GM13976 (cell line): ENCODE data around the gene AATK.

Experiments
- DNase-seq: peaks from one replicate; pipeline ENCODE4 v3.0.0; 2012; ENCODE audit warnings: low spot score
- in situ Hi-C: fragments of 300-500 bp; cut with MboI; formaldehyde crosslinking; loops from one replicate; pipeline ENCODE4 v1.12.0; 2022; ENCODE audit warnings: low sequenced_read_pairs, mixed read lengths, inconsistent platforms; ENCODE audit not compliant: unreplicated experiment
- TF ChIP-seq, protein P1 (sequence below): IDR thresholded peaks from 2 replicates; pipeline ENCODE4 v1.5.1; 2012; ENCODE audit warnings: borderline replicate concordance, mild to moderate bottlenecking; ENCODE audit not compliant: insufficient read depth; ENCODE audit errors: extremely low read depth, missing control alignments, control extremely low read depth

The AATK gene

DNA sequence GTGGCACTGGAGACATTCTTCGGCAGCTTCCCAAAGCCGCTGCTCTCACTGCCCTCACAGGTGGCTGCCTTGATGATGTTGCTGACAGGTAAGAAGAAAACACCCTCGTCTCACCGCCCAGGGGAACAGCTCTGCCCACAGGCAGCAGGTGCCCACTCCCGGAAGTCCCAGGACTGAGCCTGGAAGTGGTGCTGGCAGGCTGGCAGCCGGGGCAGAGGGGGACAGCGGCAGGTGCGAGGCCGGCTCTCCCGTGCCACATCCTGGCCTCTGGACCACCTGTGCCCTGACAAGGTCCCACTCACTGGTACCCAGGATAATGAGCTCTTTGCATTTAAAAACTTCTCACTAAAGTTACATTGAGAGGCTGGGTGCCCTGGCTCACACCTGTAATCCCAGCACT is 36.3 kb upstream of the AATK start:
- DNase-seq = no peak
- TF ChIP-seq, protein P1, sequence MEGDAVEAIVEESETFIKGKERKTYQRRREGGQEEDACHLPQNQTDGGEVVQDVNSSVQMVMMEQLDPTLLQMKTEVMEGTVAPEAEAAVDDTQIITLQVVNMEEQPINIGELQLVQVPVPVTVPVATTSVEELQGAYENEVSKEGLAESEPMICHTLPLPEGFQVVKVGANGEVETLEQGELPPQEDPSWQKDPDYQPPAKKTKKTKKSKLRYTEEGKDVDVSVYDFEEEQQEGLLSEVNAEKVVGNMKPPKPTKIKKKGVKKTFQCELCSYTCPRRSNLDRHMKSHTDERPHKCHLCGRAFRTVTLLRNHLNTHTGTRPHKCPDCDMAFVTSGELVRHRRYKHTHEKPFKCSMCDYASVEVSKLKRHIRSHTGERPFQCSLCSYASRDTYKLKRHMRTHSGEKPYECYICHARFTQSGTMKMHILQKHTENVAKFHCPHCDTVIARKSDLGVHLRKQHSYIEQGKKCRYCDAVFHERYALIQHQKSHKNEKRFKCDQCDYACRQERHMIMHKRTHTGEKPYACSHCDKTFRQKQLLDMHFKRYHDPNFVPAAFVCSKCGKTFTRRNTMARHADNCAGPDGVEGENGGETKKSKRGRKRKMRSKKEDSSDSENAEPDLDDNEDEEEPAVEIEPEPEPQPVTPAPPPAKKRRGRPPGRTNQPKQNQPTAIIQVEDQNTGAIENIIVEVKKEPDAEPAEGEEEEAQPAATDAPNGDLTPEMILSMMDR = no peak
- in situ Hi-C loops = no loop called here

DNA sequence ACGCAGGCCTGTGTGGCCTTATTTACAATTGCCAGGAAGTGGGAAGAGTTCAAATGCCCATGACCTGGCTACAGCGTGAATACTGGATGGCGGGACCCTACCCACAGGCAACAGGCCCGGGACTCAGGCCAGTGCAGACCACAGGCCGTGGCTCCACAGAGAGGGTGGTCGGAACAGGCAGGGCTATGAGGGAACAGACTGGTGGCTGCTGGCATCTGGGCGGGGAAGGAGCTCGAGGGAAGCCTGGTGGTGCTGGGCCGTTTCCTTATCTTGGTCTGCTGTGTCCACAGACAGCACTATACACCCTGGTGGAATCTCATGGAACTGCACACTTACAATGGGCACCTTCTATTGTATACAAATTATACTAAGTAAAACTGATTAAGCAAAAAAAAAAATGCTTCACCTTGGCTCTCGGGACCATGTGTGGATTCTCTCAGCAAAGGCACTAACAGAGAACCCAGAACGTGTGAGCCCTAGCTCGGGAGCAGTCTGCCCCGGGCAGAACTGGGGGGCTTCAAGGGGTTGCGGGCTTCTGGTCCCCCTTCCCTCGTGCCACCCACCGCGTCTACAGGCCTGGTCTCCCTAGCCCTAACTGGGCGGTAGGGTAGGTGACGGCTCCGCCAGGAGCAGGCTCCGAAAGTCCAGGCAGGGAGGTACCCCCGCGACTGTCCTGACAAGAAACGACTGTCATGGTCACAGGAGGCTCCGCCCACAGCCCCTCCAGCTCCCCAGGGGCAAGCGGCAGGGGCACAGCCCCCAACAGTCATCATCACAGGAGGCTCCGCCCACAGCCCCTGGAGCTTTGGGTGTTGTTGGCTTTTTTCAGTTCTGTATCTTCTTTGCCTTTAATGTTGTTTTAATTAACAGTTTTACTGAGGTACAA is 34.9 kb upstream of the AATK start:
- TF ChIP-seq, protein P1 = no peak
- in situ Hi-C loops = no loop called here
- DNase-seq = peak; percentile 77

DNA sequence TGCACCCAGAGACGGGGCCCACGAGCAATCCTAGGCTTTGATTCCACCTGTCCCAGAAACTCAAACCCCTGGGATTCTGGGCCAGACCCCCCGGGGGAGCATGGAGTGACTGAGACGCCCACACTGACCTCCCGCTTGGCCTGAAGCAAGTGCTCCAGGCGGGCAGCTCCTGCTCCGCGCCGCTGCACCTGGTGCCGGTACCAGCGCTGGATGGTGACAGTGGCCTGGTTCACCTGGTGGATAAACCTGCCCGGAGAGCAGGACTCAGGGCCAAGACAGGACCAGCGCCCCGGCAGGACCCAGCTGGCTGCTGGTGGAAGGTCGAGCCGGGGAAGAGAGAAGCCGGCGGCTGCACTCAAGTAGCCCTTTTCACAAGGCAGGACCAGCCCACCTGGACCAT is 34.2 kb upstream of the AATK start:
- TF ChIP-seq, protein P1 = no peak
- no peak for DNase-seq
- in situ Hi-C loops = no loop called here

DNA sequence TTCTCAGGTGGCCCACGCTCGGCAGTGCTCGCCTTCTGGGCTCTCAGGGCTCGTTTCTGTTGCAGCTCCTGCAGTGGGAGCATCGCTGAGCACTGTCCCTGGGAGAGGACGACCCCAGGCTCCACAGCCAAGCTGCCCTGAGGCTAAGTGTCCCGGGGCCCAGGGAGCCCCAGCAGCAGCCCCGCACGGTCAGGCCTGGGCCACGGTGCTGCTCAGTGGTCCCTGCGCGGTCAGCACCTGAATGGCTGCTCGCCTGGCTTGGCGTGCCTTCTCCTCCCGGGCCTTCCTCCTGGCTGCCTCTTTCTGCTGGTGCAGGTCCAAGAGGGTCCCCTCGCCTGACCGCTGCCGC is 33.4 kb upstream of the AATK start:
- no peak for DNase-seq
- in situ Hi-C loops = no loop called here
- TF ChIP-seq, protein P1 = no peak

DNA sequence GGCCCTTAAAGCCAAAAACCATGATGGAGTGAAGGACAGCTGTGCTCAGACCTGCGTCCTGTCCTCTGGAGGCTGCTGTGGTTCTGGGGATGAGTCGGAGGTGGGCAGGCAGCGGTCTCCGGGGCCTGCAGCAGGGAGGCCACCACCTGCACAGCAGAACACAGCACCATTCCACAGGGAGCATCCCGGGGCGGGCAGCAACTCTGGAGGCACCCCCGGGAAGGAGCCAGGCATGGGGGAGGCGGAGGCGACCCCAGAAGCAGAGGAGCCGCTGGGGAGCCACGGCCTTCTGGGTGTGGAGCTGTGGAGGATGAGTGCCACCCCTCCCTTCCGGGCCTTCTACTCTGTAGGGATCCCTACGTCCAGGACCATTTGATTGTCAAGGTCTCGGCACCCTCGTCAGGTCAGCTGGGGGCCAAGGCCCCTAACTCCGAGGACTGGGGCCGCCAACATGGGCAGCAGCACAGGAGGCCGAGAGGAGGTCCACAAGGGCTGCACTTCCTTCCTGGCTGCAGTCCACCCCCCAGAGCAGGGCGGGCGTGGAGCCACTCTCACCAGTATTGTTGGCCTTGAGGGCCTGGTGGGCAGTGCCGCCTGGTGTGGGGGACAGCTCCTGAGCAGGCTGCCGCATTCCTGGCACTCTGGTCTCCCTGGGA is 32.9 kb upstream of the AATK start:
- no peak for DNase-seq
- in situ Hi-C loops = no loop called here

DNA sequence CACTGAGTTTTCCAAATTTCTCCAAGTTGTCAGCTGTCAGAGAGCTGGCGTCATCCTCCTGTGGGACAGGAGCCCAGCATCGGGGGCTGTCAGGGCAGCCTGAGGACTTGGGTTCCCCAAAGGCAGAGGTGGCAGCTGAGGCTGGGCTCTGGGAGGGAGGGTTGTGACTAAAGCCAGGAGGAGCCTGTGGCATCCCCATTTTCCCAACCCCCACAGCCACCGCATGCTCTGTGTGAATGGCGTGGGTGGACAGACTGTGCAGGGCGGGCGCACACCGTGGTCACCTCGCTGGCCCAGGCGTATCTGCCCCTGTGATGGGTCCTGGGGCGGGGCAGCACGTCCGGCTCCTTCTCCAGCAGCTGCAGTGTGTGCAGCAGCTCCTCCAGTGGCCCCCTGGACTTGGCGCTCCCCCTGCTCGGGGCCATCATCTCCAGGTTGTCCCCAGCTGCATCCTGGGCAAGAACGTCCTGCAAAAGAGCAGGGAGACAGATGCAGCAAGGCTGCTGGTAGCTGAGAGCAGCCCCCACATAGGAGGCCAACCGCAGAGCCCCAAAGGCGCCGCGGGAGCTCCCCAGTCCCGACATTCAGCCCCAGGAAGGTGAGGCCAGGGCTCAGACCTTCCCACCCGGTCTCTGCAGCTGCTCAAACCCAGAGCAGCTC is 31.9 kb upstream of the AATK start:
- in situ Hi-C loops = no loop called here
- no peak for DNase-seq
- TF ChIP-seq, protein P1 = no peak

More for the DNA sequence above, 32.9 kb upstream of the AATK start:
- TF ChIP-seq, protein P1 = no peak
